Ascending aorta (tissue), 2 donors: ENCODE data around the gene VPS33B. TPM values are rescaled to one million over a fixed set of nuclear protein-coding genes. Genes with fewer than 3 reads are reported as not detected.

Experiments used
- DNase-seq, 2 donors: peaks; one replicate each; pipeline ENCODE4 v3.0.0-alpha.2; 2019; ENCODE audit warnings: low spot score in 2 of 2
- H3K27ac ChIP-seq, 2 donors: fragments of 200-600 bp; sonication (generic); one replicate each; pipeline ENCODE4 v1.5.1; 2016 to 2017; ENCODE audit warnings: mild to moderate bottlenecking in 1 of 2
- H3K27me3 ChIP-seq: fragments of 200-600 bp; sonication (generic); one replicate; pipeline ENCODE4 v1.5.1; 2017
- H3K36me3 ChIP-seq, 2 donors: fragments of 200-600 bp; sonication (generic); one replicate each; pipeline ENCODE4 v1.5.1; 2016
- H3K4me1 ChIP-seq, 2 donors: fragments of 200-600 bp; sonication (generic); one replicate each; pipeline ENCODE4 v1.5.1; 2016 to 2017; ENCODE audit warnings: mild to moderate bottlenecking in 1 of 2
- H3K4me3 ChIP-seq, 2 donors: fragments of 200-600 bp; sonication (generic); one replicate each; pipeline ENCODE4 v1.5.1; 2016 to 2017; ENCODE audit warnings: mild to moderate bottlenecking in 1 of 2
- H3K9me3 ChIP-seq, 2 donors: fragments of 200-600 bp; sonication (generic); one replicate each; pipeline ENCODE4 v1.5.1; 2016
- CTCF ChIP-seq, 3 experiments: fragments of 200-600 bp in 2 of 3; fragments of 450-650 bp in 1 of 3; sonication (generic) in 2 of 3; IDR thresholded peaks; one replicate each; pipeline ENCODE4 v1.5.1; 2016 to 2019; ENCODE audit warnings: antibody characterized with exemption in 3 of 3, mild to moderate bottlenecking in 1 of 3, moderate library complexity in 1 of 3
- intact Hi-C: fragments of 100-400 bp; cut with DNase I; formaldehyde crosslinking; loops from one replicate; pipeline ENCODE4 v1.15.1; 2023
- total RNA-seq: library from RNA; depleted of rRNA; stranded (reverse); fragments of >200 nt; gene quantifications from one replicate; pipeline ENCODE4 v1.1.0, GENCODE V29; 2016

The VPS33B gene
- total RNA-seq, 1 donor from 2014 or later = 0.53 TPM

- no peak for TF ChIP-seq CTCF (IDR thresholded peaks at IDR 0.05)
- Histone ChIP-seq H3K27ac (no peak overlapping the region), H3K4me1 (no peaks in the 10 kb centered on the region), H3K4me3 (no peak overlapping the region), H3K27me3 (no peaks in the 10 kb centered on the region), H3K9me3 (no peaks in the 10 kb centered on the region), H3K36me3 (no peaks in the 10 kb centered on the region)
- intact Hi-C loops = no loop called here
- DNase-seq = no peak
Measured at GRCh38 chr15:91031796-91032195, 9.4 kb upstream of the VPS33B start.

- no peaks in the 10 kb centered on the region for H3K9me3 ChIP-seq
- no peak overlapping the region for H3K4me3 ChIP-seq
- DNase-seq = no peak
- H3K27me3 ChIP-seq = no peaks in the 10 kb centered on the region
- H3K27ac ChIP-seq = no peak overlapping the region
- intact Hi-C loops = no loop called here
- no peaks in the 10 kb centered on the region for H3K4me1 ChIP-seq
- no peaks in the 10 kb centered on the region for H3K36me3 ChIP-seq
- no peak for TF ChIP-seq CTCF (IDR thresholded peaks at IDR 0.05)
Measured at GRCh38 chr15:91027677-91028076, 5.3 kb upstream of the VPS33B start.

DNA sequence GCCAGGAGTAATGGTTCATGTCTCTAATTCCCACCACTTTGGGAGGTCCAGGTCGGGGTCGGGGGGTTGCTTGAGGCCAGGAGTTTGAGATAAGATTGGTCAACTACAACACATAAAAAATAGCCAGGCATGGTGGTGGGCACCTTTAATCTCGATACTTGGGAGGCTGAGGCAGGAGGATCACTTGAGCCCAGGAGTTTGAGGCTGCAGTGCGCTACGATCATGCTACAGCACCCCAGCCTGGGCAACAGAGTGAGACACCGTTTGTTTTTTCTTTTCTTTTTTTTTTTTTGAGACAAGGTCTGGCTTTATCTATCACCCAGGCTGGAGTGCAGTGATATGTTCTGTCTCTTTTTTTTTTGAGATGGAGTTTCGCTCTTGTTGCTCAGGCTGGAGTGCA, 1.3 kb upstream of the VPS33B start:
- intact Hi-C loops = loop anchor here (2.0 kb wide), 1 partner anchor 69 kb away; the partner anchor contains the start of gene RCCD1
- H3K36me3 ChIP-seq = no peaks in the 10 kb centered on the region
- DNase-seq = no peak
- H3K27ac ChIP-seq = no peak overlapping the region
- no peaks in the 10 kb centered on the region for H3K9me3 ChIP-seq
- no peak overlapping the region for H3K4me3 ChIP-seq
- H3K27me3 ChIP-seq = no peaks in the 10 kb centered on the region
- peaks cover 0 to 8% of the 10 kb centered on the region in 2 donors for H3K4me1 ChIP-seq
- no peak for TF ChIP-seq CTCF (IDR thresholded peaks at IDR 0.05)

DNA sequence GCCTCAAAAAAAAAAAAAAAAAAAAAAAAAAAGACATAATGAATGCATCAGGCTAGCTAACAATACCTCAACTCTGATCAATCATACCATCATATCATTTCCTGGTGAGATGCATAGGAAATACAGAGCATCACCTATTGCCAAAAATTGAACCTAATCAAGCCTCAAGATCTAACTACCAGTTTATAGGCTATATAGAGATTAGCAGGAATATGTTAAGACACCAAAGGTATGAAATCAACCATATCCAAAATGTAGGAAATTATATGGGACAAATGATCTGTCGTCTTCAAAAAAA, 387 bp upstream of the VPS33B start:
- no peaks in the 10 kb centered on the region for H3K9me3 ChIP-seq
- no peaks in the 10 kb centered on the region for H3K36me3 ChIP-seq
- DNase-seq = no peak
- H3K27ac ChIP-seq = peak overlapping the region; percentile 71 to 82
- TF ChIP-seq CTCF (IDR thresholded peaks at IDR 0.05) = no peak
- intact Hi-C loops = loop anchor here (1.0 to 2.0 kb wide), 2 partner anchors 28 to 68 kb away; partner anchors contain the start of genes PRC1 and RCCD1
- H3K27me3 ChIP-seq = no peaks in the 10 kb centered on the region
- peak overlapping the region; percentile 95 to 99 for H3K4me3 ChIP-seq
- peaks cover 0 to 8% of the 10 kb centered on the region in 2 donors for H3K4me1 ChIP-seq

- H3K4me3 ChIP-seq = peak overlapping the region; percentile 95 to 99
- peak overlapping the region; percentile 71 to 82 for H3K27ac ChIP-seq
- H3K27me3 ChIP-seq = no peaks in the 10 kb centered on the region
- H3K9me3 ChIP-seq = no peaks in the 10 kb centered on the region
- H3K36me3 ChIP-seq = peaks cover 0 to 8% of the 10 kb centered on the region in 2 donors
- H3K4me1 ChIP-seq = peaks cover 0 to 8% of the 10 kb centered on the region in 2 donors
- TF ChIP-seq CTCF (IDR thresholded peaks at IDR 0.05) = no peak
- no peak for DNase-seq
- intact Hi-C loops = loop anchor here (1.0 to 2.0 kb wide), 2 partner anchors 27 to 67 kb away; partner anchors contain the start of genes PRC1 and RCCD1
Measured at GRCh38 chr15:91021516-91022074, 799 bp downstream of the VPS33B start.

DNA sequence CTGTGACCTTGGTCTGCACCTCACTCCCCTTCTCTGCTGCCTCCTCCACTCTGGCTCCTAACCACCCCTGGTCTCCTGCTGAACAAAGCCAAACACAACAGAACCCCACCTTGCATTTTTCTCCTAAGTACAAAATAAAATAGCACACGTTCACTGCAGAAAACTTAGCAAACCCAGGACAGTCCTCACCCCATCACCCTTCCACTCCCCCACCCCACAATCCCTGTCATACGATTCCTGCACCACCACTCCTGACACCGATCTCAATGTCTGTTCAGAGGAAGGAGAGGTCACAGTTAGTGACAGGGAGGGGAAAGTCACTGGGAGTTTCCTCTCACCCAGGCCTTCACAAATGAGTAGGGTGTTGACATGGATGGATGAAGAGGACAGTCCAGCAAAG, 4.2 kb downstream of the VPS33B start:
- intact Hi-C loops = no loop called here
- no peak overlapping the region for H3K4me3 ChIP-seq
- no peak for DNase-seq
- TF ChIP-seq CTCF (IDR thresholded peaks at IDR 0.05) = no peak
- H3K9me3 ChIP-seq = no peaks in the 10 kb centered on the region
- peaks cover 0 to 8% of the 10 kb centered on the region in 2 donors for H3K4me1 ChIP-seq
- H3K27ac ChIP-seq = no peak overlapping the region
- H3K36me3 ChIP-seq = peaks cover 13 to 35% of the 10 kb centered on the region in 2 donors
- H3K27me3 ChIP-seq = no peaks in the 10 kb centered on the region
